ENCODE data around the gene ISCA2.
"Not testable (repeated sequence)": the region's sequence is repeated elsewhere in the genome, so short reads cannot be mapped to it uniquely, and the experiment has no call there.

ISCA2 gene

GRCh38 chr14:74493343-74494261 is at the start of gene ISCA2:
Gene ISCA2, plus strand, starts transcription at chr14:74493765. Its CDS starts 10 bp downstream, at chr14:74493775.
- peak; percentile 100 for DNase-seq

- peak; percentile 63 for DNase-seq
These were observed 48.7 kb upstream of the ISCA2 start for GRCh38 chr14:74444866-74445265.

- not testable (repeated sequence) for DNase-seq
These were observed 39.2 kb upstream of the ISCA2 start for GRCh38 chr14:74454397-74454796.

GRCh38 chr14:74456684-74457564 is 36.6 kb upstream of the ISCA2 start:
- DNase-seq: no peak

GRCh38 chr14:74457565-74457895 is 36.0 kb upstream of the ISCA2 start:
- peak; percentile 61 for DNase-seq

GRCh38 chr14:74459289-74459946 is 34.1 kb upstream of the ISCA2 start:
- peak; percentile 75 for DNase-seq

- DNase-seq: peak; percentile 77
These were observed 33.6 kb upstream of the ISCA2 start for GRCh38 chr14:74459976-74460375.

GRCh38 chr14:74462993-74463392 is 30.6 kb upstream of the ISCA2 start:
- no peak for DNase-seq

GRCh38 chr14:74463697-74464096 is 29.9 kb upstream of the ISCA2 start:
- no peak for DNase-seq

- DNase-seq: no peak
These were observed 28.8 kb upstream of the ISCA2 start for GRCh38 chr14:74464785-74465184.

- no peak for DNase-seq
These were observed 28.2 kb upstream of the ISCA2 start for GRCh38 chr14:74465335-74465734.

GRCh38 chr14:74468513-74468912 is 25.1 kb upstream of the ISCA2 start:
- no peak for DNase-seq

- DNase-seq: no peak
These were observed 23.7 kb upstream of the ISCA2 start for GRCh38 chr14:74469548-74470518.

GRCh38 chr14:74472601-74473000 is 21.0 kb upstream of the ISCA2 start:
- DNase-seq: no peak

GRCh38 chr14:74474376-74474775 is 19.2 kb upstream of the ISCA2 start:
- DNase-seq: peak; percentile 57

GRCh38 chr14:74475678-74476077 is 17.9 kb upstream of the ISCA2 start:
- DNase-seq: no peak

- no peak for DNase-seq
These were observed 17.5 kb upstream of the ISCA2 start for GRCh38 chr14:74476107-74476506.

GRCh38 chr14:74476607-74477006 is 17.0 kb upstream of the ISCA2 start:
- DNase-seq: no peak

GRCh38 chr14:74478996-74479635 is 14.4 kb upstream of the ISCA2 start:
- peak; percentile 76 for DNase-seq

GRCh38 chr14:74480046-74480445 is 13.5 kb upstream of the ISCA2 start:
- DNase-seq: no peak

- DNase-seq: no peak
These were observed 11.0 kb upstream of the ISCA2 start for GRCh38 chr14:74482571-74482970.
